ENCODE data around the gene MAD1L1.

The MAD1L1 gene

DNA sequence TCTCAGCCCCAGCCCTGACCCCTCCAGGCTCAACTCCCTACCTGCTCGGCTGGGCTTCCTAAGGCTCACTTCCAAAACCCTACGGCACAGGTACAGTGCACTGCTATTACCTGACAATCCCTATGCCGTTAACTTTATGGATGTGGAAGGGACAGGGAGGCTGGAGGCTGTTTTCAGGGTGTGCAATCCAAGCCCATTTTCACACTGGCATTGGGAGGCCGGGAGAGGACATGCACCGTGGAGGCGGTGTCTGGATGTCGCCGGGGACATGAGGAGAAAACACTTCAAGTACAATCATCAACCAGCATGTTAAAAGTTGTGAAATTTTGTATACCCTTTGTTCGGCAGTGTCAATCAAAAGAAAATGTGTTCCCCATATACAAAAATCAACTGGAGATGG lies 80.1 kb downstream of the MAD1L1 start:
- POLR2A ChIA-PET = no interaction called here
- Histone ChIP-seq H3K27me3 (replicated peaks in 2 of 5; ENCODE audit: control insufficient read depth in 4 of 5, insufficient read depth in 5 of 5, low read length in 4 of 5) (no peaks in the 10 kb centered on the region), H3K4me1 (ENCODE audit: control extremely low read depth in 1 of 4, control insufficient read depth in 4 of 4, insufficient read depth in 4 of 4, low read length in 3 of 4) (peaks cover 0 to 3% (median 0%) of the 10 kb centered on the region in 4 experiments), H3K36me3 (ENCODE audit: control insufficient read depth in 4 of 4, insufficient read depth in 4 of 4, low read length in 3 of 4) (peaks cover 0 to 31% (median 8%) of the 10 kb centered on the region in 4 experiments), H3K9me3 (ENCODE audit: control extremely low read depth in 1 of 5, control insufficient read depth in 4 of 5, insufficient read depth in 2 of 5, low read depth in 1 of 5, low read length in 4 of 5) (no peaks in the 10 kb centered on the region), H3K27ac (ENCODE audit: insufficient read depth in 1 of 2, low read depth in 1 of 2, low read length in 2 of 2, poor library complexity in 1 of 2, severe bottlenecking in 2 of 2) (no peak overlapping the region), H3K4me3 (ENCODE audit: control insufficient read depth in 1 of 7, extremely low read depth in 1 of 7, insufficient read depth in 4 of 7, low read depth in 2 of 7, low read length in 6 of 7) (no peak overlapping the region)
- CTCF ChIA-PET = interaction anchor here (1.3 kb wide), 1 partner anchor 13 kb away, joined by 5 read pairs; no protein-coding TSS in a partner anchor
- WGBS (ENCODE audit: insufficient coverage) = 100% methylated on average over 6 of the region's 9 CpGs
- no peak for DNase-seq

DNA sequence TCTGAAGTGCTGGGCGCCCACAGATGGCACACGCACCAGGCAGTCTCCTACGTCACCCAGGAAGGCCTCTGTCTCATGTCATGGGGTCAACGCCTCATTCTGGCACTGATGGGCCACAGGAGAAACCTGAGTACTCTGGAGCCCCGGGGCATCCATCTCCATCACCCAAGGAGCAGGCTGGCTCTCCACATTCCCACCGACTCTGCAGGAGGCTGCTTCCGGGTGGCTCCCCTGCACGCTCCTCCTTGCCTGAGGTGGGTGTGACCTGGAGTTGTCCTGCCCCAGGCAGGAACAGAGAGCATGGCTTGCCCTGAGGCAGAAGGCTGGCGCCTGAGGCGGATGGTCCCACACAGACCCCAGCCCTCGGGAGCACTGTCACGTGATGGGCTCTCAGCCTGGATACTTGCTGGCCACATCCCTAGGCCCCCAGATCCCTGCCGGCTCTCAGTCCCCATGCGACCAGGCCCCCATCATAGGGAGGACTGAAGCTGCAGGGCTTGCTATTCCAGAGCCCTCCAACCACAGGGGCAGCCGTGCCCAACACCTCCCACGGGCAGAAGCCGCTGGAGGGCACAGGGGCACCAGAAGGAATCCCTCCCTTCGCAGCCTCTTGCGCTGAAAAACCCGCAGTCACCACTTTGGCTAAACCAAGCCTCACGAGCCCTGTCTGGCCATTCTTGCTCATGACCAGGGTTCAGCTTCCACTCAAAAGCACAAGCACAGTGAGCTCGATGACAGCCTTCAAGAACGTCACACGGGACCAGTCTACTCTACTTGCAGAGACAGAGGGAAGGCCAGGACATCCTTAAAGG lies 80.7 kb downstream of the MAD1L1 start:
- WGBS (ENCODE audit: insufficient coverage) = over 99% methylated on average over 23 of the region's 24 CpGs
- POLR2A ChIA-PET = no interaction called here
- H3K9me3 ChIP-seq (ENCODE audit: control extremely low read depth in 1 of 5, control insufficient read depth in 4 of 5, insufficient read depth in 2 of 5, low read depth in 1 of 5, low read length in 4 of 5) = no peaks in the 10 kb centered on the region

DNA sequence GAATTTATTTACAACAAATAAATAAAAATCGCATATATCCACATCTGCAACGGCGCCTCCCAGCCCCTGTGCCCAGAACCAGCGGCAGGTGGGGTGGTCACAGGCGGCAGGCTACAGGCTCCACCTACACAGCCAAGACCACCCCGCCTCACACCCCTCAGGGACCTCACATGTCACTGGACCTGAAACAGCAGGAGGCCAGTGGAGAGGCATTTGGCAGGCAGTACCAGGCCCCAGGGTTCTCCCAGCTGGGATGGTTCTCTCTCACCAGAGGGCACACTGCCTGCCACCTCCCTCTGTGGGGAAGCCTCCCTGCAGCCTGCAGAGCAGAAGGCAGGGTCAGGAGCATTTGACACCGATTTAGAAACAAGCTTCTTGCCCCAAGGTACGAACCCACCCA lies 81.5 kb downstream of the MAD1L1 start:
- no peaks in the 10 kb centered on the region for H3K9me3 ChIP-seq (ENCODE audit: control extremely low read depth in 1 of 5, control insufficient read depth in 4 of 5, insufficient read depth in 2 of 5, low read depth in 1 of 5, low read length in 4 of 5)
- H3K27me3 ChIP-seq (replicated peaks in 2 of 5; ENCODE audit: control insufficient read depth in 4 of 5, insufficient read depth in 5 of 5, low read length in 4 of 5) = no peaks in the 10 kb centered on the region
- H3K4me1 ChIP-seq (ENCODE audit: control extremely low read depth in 1 of 4, control insufficient read depth in 4 of 4, insufficient read depth in 4 of 4, low read length in 3 of 4) = peaks cover 0 to 3% (median 0%) of the 10 kb centered on the region in 4 experiments
- no peak overlapping the region for H3K27ac ChIP-seq (ENCODE audit: insufficient read depth in 1 of 2, low read depth in 1 of 2, low read length in 2 of 2, poor library complexity in 1 of 2, severe bottlenecking in 2 of 2)
- H3K4me3 ChIP-seq (ENCODE audit: control insufficient read depth in 1 of 7, extremely low read depth in 1 of 7, insufficient read depth in 4 of 7, low read depth in 2 of 7, low read length in 6 of 7) = no peak overlapping the region
- peaks cover 0 to 45% (median 16%) of the 10 kb centered on the region in 4 experiments for H3K36me3 ChIP-seq (ENCODE audit: control insufficient read depth in 4 of 4, insufficient read depth in 4 of 4, low read length in 3 of 4)
- DNase-seq = no peak
- WGBS (ENCODE audit: insufficient coverage) = 97% methylated on average over 7 of the region's 8 CpGs
- POLR2A ChIA-PET = no interaction called here
- CTCF ChIA-PET = interaction anchor here (0.6 to 2.7 kb wide), 5 partner anchors 9 to 176 kb away, joined by 3 to 9 read pairs (median 5); no protein-coding TSS in a partner anchor

More for the DNA sequence above, 80.7 kb downstream of the MAD1L1 start:
- Histone ChIP-seq H3K27ac (ENCODE audit: insufficient read depth in 1 of 2, low read depth in 1 of 2, low read length in 2 of 2, poor library complexity in 1 of 2, severe bottlenecking in 2 of 2) (no peak overlapping the region), H3K4me3 (ENCODE audit: control insufficient read depth in 1 of 7, extremely low read depth in 1 of 7, insufficient read depth in 4 of 7, low read depth in 2 of 7, low read length in 6 of 7) (no peak overlapping the region), H3K36me3 (ENCODE audit: control insufficient read depth in 4 of 4, insufficient read depth in 4 of 4, low read length in 3 of 4) (peaks cover 0 to 38% (median 10%) of the 10 kb centered on the region in 4 experiments), H3K27me3 (replicated peaks in 2 of 5; ENCODE audit: control insufficient read depth in 4 of 5, insufficient read depth in 5 of 5, low read length in 4 of 5) (no peaks in the 10 kb centered on the region), H3K4me1 (ENCODE audit: control extremely low read depth in 1 of 4, control insufficient read depth in 4 of 4, insufficient read depth in 4 of 4, low read length in 3 of 4) (peaks cover 0 to 3% (median 0%) of the 10 kb centered on the region in 4 experiments)
- DNase-seq = no peak
- CTCF ChIA-PET = interaction anchor here (1.3 to 2.7 kb wide), 2 partner anchors 8 to 14 kb away, joined by 5 to 9 read pairs; no protein-coding TSS in a partner anchor

GRCh38 chr7:2150445-2150815 lies 82.3 kb downstream of the MAD1L1 start:
- POLR2A ChIA-PET = interaction anchor here (0.6 kb wide), 1 partner anchor 327 kb away, joined by 3 read pairs; no protein-coding TSS in a partner anchor
- Histone ChIP-seq H3K4me1 (ENCODE audit: control extremely low read depth in 1 of 4, control insufficient read depth in 4 of 4, insufficient read depth in 4 of 4, low read length in 3 of 4) (peaks cover 0 to 3% (median 0%) of the 10 kb centered on the region in 4 experiments), H3K36me3 (ENCODE audit: control insufficient read depth in 4 of 4, insufficient read depth in 4 of 4, low read length in 3 of 4) (peaks cover 2 to 53% (median 19%) of the 10 kb centered on the region in 4 experiments), H3K27ac (ENCODE audit: insufficient read depth in 1 of 2, low read depth in 1 of 2, low read length in 2 of 2, poor library complexity in 1 of 2, severe bottlenecking in 2 of 2) (no peak overlapping the region), H3K27me3 (replicated peaks in 2 of 5; ENCODE audit: control insufficient read depth in 4 of 5, insufficient read depth in 5 of 5, low read length in 4 of 5) (no peaks in the 10 kb centered on the region), H3K4me3 (ENCODE audit: control insufficient read depth in 1 of 7, extremely low read depth in 1 of 7, insufficient read depth in 4 of 7, low read depth in 2 of 7, low read length in 6 of 7) (no peak overlapping the region), H3K9me3 (ENCODE audit: control extremely low read depth in 1 of 5, control insufficient read depth in 4 of 5, insufficient read depth in 2 of 5, low read depth in 1 of 5, low read length in 4 of 5) (no peaks in the 10 kb centered on the region)
- CTCF ChIA-PET = interaction anchor here (1.1 to 2.7 kb wide), 4 partner anchors 10 to 13 kb away, joined by 3 to 9 read pairs (median 4); no protein-coding TSS in a partner anchor
- no peak for DNase-seq
- WGBS (ENCODE audit: insufficient coverage) = 98% methylated on average over 9 of the region's 10 CpGs

- no peak overlapping the region for H3K4me3 ChIP-seq (ENCODE audit: control insufficient read depth in 1 of 7, extremely low read depth in 1 of 7, insufficient read depth in 4 of 7, low read depth in 2 of 7, low read length in 6 of 7)
- no peak overlapping the region for H3K27ac ChIP-seq (ENCODE audit: insufficient read depth in 1 of 2, low read depth in 1 of 2, low read length in 2 of 2, poor library complexity in 1 of 2, severe bottlenecking in 2 of 2)
- H3K36me3 ChIP-seq (ENCODE audit: control insufficient read depth in 4 of 4, insufficient read depth in 4 of 4, low read length in 3 of 4) = peaks cover 2 to 55% (median 24%) of the 10 kb centered on the region in 4 experiments
- POLR2A ChIA-PET = no interaction called here
- no peak for DNase-seq
- H3K27me3 ChIP-seq (replicated peaks in 2 of 5; ENCODE audit: control insufficient read depth in 4 of 5, insufficient read depth in 5 of 5, low read length in 4 of 5) = no peaks in the 10 kb centered on the region
- CTCF ChIA-PET = interaction anchor here (1.1 to 2.7 kb wide), 4 partner anchors 9 to 13 kb away, joined by 3 to 9 read pairs (median 4); no protein-coding TSS in a partner anchor
- H3K4me1 ChIP-seq (ENCODE audit: control extremely low read depth in 1 of 4, control insufficient read depth in 4 of 4, insufficient read depth in 4 of 4, low read length in 3 of 4) = peaks cover 0 to 3% (median 0%) of the 10 kb centered on the region in 4 experiments
- WGBS (ENCODE audit: insufficient coverage) = 95% methylated on average over 29 of the region's 29 CpGs
- H3K9me3 ChIP-seq (ENCODE audit: control extremely low read depth in 1 of 5, control insufficient read depth in 4 of 5, insufficient read depth in 2 of 5, low read depth in 1 of 5, low read length in 4 of 5) = no peaks in the 10 kb centered on the region
Observed at GRCh38 chr7:2149672-2150444, 82.9 kb downstream of the MAD1L1 start.

GRCh38 chr7:2148814-2149213 lies 83.9 kb downstream of the MAD1L1 start:
- 98% methylated on average over 7 of the region's 7 CpGs for WGBS (ENCODE audit: insufficient coverage)

More at GRCh38 chr7:2148814-2149213, 83.9 kb downstream of the MAD1L1 start:
- H3K27ac ChIP-seq (ENCODE audit: insufficient read depth in 1 of 2, low read depth in 1 of 2, low read length in 2 of 2, poor library complexity in 1 of 2, severe bottlenecking in 2 of 2) = no peak overlapping the region
- CTCF ChIA-PET = interaction anchor here (1.6 to 2.5 kb wide), 2 partner anchors 12 to 25 kb away, joined by 3 to 5 read pairs; no protein-coding TSS in a partner anchor
- no peaks in the 10 kb centered on the region for H3K27me3 ChIP-seq (replicated peaks in 2 of 5; ENCODE audit: control insufficient read depth in 4 of 5, insufficient read depth in 5 of 5, low read length in 4 of 5)
- H3K9me3 ChIP-seq (ENCODE audit: control extremely low read depth in 1 of 5, control insufficient read depth in 4 of 5, insufficient read depth in 2 of 5, low read depth in 1 of 5, low read length in 4 of 5) = no peaks in the 10 kb centered on the region
- peaks cover 0 to 3% (median 0%) of the 10 kb centered on the region in 4 experiments for H3K4me1 ChIP-seq (ENCODE audit: control extremely low read depth in 1 of 4, control insufficient read depth in 4 of 4, insufficient read depth in 4 of 4, low read length in 3 of 4)
- H3K36me3 ChIP-seq (ENCODE audit: control insufficient read depth in 4 of 4, insufficient read depth in 4 of 4, low read length in 3 of 4) = peaks cover 2 to 62% (median 25%) of the 10 kb centered on the region in 4 experiments
- DNase-seq = no peak
- H3K4me3 ChIP-seq (ENCODE audit: control insufficient read depth in 1 of 7, extremely low read depth in 1 of 7, insufficient read depth in 4 of 7, low read depth in 2 of 7, low read length in 6 of 7) = no peak overlapping the region
- POLR2A ChIA-PET = interaction anchor here (0.7 kb wide), 1 partner anchor 130 kb away, joined by 3 read pairs; no protein-coding TSS in a partner anchor

Data from common myeloid progenitor, CD34-positive (primary cell).